GM12801 (cell line): Measurements from ENCODE around the gene NSRP1.
A peak's percentile ranks its signal among the peaks of the same experiment; 100 is the strongest.

Source experiments
- TF ChIP-seq, protein P1 (sequence below): IDR thresholded peaks from one replicate; pipeline ENCODE4 v1.5.1; 2011; ENCODE audit warnings: control low read depth; ENCODE audit not compliant: insufficient read length; ENCODE audit errors: extremely low read depth

NSRP1 gene

DNA sequence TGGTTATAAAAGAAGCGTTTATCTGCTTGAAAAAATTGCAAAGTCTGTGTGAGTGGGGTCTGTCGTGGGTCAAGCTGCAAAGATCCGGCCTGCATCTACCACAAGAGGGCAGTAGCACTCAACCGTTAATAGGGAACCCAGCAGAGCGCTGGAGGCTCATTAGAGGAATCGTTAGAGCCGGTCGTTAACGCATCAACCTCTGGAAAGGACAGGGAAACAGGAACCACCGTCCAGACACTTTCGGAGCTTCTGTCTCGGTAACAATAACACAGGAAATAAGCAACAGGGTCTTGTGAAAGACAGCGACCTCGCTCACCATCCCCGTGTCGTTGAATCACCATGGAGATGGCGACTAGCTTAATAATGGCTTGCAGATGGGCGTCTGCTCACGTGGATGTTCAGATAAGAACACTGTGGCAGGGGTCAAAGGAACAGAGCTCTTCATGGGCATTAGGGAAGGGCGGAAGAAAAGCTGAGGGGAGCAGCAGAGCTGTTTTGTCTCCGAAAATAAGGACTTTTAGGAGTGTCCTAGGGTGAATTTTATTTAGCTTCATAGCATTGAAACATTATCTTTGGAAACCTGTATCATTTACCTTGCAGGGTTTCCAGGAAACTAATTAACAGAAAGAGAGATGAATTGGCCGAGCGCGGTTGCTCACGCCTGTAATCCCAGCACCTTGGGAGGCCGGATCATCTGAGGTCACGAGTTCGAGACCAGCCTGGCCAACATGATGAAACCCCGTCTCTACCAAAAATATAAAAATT, 11.9 kb upstream of the NSRP1 start:
- TF ChIP-seq, protein P1, sequence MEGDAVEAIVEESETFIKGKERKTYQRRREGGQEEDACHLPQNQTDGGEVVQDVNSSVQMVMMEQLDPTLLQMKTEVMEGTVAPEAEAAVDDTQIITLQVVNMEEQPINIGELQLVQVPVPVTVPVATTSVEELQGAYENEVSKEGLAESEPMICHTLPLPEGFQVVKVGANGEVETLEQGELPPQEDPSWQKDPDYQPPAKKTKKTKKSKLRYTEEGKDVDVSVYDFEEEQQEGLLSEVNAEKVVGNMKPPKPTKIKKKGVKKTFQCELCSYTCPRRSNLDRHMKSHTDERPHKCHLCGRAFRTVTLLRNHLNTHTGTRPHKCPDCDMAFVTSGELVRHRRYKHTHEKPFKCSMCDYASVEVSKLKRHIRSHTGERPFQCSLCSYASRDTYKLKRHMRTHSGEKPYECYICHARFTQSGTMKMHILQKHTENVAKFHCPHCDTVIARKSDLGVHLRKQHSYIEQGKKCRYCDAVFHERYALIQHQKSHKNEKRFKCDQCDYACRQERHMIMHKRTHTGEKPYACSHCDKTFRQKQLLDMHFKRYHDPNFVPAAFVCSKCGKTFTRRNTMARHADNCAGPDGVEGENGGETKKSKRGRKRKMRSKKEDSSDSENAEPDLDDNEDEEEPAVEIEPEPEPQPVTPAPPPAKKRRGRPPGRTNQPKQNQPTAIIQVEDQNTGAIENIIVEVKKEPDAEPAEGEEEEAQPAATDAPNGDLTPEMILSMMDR = peak; percentile 68

DNA sequence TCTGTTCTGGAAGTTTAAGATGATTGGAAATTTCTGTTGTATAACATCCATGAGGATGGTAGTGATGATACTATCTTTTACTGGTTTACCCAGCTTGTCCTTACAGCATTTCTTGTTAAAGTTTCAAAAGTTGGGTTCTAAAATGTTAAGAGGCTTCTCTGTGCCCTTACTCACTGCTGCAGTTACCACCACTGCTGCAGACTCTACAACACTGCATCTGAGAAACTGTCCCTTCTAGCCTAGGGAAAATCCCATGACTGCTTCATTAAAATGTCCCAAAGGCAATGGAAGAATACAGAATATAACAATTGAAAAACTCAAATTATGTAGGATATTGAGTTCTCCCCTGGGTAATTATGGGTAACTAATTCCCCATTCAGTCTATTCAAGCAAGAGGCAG, 3.8 kb upstream of the NSRP1 start:
- TF ChIP-seq, protein P1 = no peak

DNA sequence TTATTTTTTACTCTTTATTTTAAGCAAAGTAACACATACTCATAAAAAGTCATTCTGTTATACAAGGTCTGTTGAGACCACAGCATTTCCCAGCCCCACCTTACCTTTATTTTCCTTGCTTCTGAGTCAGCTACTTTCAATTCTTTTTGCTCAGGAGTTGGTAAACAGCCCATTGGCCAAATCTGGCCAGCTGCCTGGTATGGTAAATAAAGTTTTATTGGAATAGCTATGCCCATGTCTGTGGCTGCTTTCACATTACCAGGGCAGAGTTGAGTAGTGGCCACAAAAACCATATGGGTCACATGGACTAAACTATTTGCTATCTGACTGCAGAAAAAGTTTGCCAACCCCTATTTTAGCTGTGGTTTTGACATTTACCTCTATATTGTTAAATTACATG, 3.4 kb upstream of the NSRP1 start:
- TF ChIP-seq, protein P1 = no peak

DNA sequence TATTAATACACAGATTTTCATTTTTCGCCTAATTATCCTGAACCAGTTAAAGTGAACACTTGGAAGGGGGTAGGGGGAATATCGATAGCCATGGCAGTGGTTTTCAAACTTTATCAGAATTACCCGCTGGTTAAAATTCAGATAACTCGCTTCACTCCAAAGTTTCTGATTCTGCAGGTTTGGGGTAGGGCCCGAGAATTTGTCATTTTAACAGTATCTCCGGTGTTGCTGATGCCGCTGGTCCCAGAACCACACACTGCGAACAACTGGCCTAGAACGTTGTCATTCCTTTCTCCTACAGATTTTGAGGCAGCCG, 313 bp upstream of the NSRP1 start:
- TF ChIP-seq, protein P1 = no peak

DNA sequence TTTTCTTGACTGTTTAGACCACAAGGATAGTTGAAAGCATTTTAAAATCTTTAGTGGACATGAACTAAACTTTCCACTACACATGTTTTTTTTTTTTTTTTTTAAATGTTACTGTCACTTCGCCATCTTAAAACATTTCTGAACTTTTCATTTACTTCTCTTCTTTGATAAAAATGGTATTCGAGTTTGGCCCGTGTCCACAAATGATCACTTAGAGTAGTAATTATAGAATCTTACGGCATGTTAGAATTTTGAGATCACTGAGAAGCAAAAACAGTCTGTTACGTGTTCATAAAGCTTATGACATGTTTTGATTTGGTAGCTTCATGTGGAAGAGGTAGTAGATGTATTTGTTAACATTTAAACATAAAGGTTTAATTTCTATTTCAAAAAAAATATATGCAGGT, 1.1 kb downstream of the NSRP1 start:
- TF ChIP-seq, protein P1 = no peak

DNA sequence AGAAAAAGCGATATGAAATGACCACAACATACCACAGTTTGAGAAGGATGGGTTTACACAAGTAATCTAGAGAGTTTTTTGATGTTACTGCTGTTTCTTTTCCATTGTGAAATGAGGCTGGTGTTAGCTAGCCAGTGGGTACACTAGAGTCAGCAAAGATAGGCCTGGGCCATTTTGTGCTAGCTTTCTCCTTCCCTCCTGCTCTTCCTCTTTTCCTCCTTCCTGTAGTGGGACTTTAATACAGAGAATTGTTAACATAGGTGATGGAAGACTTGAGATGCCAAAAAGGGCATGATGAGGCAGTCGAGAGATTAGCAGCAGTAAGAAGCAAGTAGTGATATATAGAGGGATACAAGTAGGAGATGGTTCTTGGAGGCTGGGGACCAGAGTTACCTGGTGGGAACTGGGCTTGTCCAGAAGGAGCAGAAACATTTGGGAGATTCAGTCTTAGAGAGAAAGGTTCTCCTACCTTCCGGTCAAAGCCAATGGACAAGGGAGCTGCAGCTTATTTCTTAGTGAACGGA, 7.7 kb downstream of the NSRP1 start:
- TF ChIP-seq, protein P1 = no peak

DNA sequence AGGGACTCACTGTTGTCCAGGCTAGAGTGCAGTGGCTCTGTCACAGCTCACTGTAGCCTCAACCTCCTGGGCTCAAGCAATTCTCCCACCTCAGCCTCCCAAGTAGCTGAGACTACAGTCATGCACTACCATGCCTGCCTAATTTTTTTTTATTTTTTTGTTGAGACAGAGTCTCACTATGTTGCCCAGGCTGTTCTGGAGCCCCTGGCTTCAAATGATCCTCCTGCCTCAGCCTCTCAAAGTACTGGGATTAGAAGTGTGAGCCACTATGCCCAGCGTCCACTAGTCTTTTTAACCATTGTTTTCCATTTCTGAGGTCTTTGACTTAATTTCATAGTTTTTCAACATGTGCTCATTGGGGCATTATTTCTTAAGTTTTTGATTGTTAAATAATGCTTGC, 13.5 kb downstream of the NSRP1 start:
- TF ChIP-seq, protein P1 = no peak
